Astrocyte of the spinal cord (primary cell): Measurements from ENCODE around the gene TMPRSS7.

Source experiments
- DNase-seq: peaks from one replicate; pipeline ENCODE4 v3.0.0; 2011; ENCODE audit warnings: low read depth, low spot score
- H3K4me3 ChIP-seq: 2 replicates; pipeline ENCODE4 v1.5.1; 2011; ENCODE audit warnings: low read depth, mild to moderate bottlenecking, low read length, moderate library complexity
- in situ Hi-C: cut with HindIII; loops from 2 replicates; pipeline ENCODE4 v1.10.0; 2017; ENCODE audit warnings: low sequenced_read_pairs
- TF ChIP-seq, protein P1 (sequence below): IDR thresholded peaks from 2 replicates; pipeline ENCODE4 v1.5.1; 2012; ENCODE audit warnings: low read depth, mild to moderate bottlenecking, low read length, inconsistent platforms

The TMPRSS7 gene

DNA sequence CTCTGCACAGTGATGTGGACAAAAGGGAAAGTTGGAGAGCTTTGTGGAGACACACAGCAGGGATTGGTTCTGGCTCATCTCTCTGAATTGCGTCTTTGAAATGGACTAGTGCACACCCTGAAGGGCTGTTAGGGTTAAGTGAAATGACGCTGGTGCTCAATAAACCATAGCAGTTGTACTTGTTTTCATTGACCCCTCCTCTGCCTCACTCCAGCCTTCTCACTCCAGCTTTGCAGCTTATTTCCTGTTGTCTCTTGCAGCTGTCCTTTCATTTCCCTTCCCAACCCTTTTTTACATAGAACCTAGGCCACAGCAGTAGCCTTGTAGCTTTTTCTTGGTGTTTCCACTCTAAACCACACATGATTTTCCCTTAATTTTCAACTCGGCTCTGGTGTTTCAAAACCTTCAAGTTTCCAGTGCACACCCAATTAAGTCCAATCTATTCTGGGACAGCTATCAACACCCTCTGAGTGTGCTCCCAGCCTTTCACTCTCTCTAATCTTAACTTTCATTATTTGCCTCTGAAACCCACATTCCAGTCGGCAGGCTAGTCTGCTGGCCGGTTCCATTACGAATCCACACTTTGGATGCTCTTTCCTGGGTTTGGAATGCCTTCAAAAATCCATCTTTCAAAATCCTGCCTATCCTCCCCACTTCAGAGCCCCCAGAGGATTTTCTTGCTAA lies 58.1 kb downstream of the TMPRSS7 start:
- H3K4me3 ChIP-seq: no peak overlapping the region
- DNase-seq: peak; percentile 55
- TF ChIP-seq, protein P1, sequence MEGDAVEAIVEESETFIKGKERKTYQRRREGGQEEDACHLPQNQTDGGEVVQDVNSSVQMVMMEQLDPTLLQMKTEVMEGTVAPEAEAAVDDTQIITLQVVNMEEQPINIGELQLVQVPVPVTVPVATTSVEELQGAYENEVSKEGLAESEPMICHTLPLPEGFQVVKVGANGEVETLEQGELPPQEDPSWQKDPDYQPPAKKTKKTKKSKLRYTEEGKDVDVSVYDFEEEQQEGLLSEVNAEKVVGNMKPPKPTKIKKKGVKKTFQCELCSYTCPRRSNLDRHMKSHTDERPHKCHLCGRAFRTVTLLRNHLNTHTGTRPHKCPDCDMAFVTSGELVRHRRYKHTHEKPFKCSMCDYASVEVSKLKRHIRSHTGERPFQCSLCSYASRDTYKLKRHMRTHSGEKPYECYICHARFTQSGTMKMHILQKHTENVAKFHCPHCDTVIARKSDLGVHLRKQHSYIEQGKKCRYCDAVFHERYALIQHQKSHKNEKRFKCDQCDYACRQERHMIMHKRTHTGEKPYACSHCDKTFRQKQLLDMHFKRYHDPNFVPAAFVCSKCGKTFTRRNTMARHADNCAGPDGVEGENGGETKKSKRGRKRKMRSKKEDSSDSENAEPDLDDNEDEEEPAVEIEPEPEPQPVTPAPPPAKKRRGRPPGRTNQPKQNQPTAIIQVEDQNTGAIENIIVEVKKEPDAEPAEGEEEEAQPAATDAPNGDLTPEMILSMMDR: no peak

DNA sequence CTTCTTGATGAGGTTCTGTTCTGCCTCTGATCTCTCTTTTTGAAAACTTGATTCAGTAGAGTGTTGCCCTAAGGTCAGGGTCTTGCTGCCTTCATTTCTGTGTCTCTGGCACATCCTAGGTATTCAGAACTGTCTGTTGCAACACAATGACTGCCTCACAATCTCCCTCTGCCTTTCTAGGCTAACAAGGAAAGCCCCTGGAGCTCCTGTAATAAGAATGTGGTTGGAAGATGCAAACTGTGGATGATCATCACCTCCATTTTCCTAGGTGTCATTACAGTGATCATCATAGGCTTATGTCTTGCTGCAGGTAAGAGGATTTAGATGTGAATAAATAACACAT lies 58.6 kb downstream of the TMPRSS7 start:
- TF ChIP-seq, protein P1: no peak
- no peak overlapping the region for H3K4me3 ChIP-seq
- DNase-seq: no peak
- in situ Hi-C loops: no loop called here

More for the DNA sequence above, 58.1 kb downstream of the TMPRSS7 start:
- in situ Hi-C loops: no loop called here

DNA sequence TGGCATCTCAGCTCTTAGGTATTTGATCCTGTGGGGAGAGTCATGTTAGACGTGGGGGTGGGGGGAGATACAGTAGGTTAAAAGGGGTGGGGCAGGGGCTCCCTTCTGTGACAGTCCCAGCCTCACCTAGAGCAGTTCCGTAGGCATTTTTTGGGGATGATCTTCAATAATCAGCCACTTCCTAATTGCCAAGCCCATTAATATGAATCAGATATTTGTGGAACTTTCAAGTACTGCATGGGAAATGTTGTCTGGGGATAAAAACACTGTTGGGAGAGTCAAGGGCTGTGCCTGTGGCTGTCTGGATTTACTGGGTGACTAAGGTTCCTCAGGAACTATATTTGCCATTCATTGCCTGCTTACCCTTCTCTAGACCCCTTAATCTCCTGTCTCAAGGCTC lies 61.2 kb downstream of the TMPRSS7 start:
- in situ Hi-C loops: no loop called here
- TF ChIP-seq, protein P1: no peak
- no peak for DNase-seq
- H3K4me3 ChIP-seq: no peak overlapping the region

DNA sequence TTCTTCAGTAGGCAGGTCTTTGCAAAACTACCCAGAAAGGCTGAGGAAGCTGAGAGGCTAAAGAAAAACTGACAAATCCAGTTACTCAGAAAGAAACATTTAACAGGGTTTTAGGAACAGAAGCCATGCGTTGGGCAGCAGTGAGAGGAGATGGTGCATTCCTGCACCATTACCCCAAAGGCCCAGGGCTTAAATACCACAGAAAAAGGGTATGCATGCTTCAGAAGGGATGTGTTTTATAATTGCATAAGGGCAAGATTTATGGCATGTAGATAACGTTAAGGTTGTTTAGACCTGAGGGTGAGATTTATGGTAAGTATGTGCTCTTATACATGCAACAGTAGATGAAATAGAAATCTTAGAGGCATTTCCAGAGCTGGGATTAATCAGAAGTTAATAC lies 61.6 kb downstream of the TMPRSS7 start:
- TF ChIP-seq, protein P1: no peak
- no peak for DNase-seq
- H3K4me3 ChIP-seq: no peak overlapping the region
- in situ Hi-C loops: no loop called here

DNA sequence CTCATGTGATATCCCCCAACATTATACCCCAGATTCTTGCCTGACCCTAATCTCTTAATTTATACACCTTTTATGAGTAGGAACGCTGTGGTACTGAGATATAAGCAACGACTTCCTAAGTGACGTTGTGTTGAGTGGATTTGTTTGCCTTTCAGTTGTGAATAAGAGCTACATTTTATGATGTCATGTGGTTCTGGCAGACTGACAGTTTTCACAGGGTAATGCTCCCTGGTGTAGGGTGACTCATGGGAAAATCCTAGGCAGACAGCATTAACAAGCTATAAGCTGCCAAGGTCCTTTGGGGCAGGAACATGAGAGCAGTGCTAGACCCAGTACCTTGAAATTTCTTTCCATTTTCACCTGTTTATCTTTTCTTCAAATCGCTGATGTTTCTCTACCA lies 62.8 kb downstream of the TMPRSS7 start:
- no peak overlapping the region for H3K4me3 ChIP-seq
- peak; percentile 99 for DNase-seq
- in situ Hi-C loops: no loop called here
- TF ChIP-seq, protein P1: no peak

DNA sequence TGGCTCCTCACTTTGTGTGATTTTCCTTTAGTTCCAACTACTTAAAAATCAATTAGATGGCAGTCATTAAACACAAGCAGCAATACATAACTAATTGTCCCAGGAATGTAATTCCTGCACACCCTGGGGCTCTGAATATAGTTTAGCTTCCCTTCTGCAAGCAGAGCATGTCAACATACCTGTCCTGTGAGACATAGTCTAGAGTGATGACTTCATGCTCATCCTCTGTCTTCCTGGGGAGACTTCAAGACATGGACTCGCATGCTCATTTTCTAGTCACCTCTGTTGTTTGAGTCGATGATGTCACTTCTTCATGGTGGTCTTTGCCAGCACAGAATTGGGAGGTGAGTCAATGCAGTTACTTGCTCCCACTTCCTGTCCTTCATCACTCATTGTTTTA lies 67.4 kb downstream of the TMPRSS7 start:
- DNase-seq: peak; percentile 83
- in situ Hi-C loops: no loop called here
- no peak overlapping the region for H3K4me3 ChIP-seq
- TF ChIP-seq, protein P1: no peak
